DOHH2 (cell line): ENCODE measurements around the gene TAS2R13.

Experiments used
- H3F3A ChIP-seq: fragments of 200-600 bp; sonication (generic), shearing (Covaris generic); 2 replicates; pipeline ENCODE4 v1.6.0; 2016; ENCODE audit warnings: antibody characterized with exemption, mild to moderate bottlenecking; ENCODE audit not compliant: control insufficient read depth, insufficient read depth
- H3K27ac ChIP-seq: fragments of 200-600 bp; sonication (generic); 2 replicates; pipeline ENCODE4 v1.5.1; 2014; ENCODE audit warnings: low read depth, mild to moderate bottlenecking, low read length, moderate library complexity
- H3K27me3 ChIP-seq: fragments of 200-600 bp; sonication (generic); 2 replicates; pipeline ENCODE4 v1.6.1; 2014; ENCODE audit warnings: mild to moderate bottlenecking, low read length, mixed read lengths; ENCODE audit not compliant: control insufficient read depth
- H3K36me3 ChIP-seq: fragments of 200-600 bp; sonication (generic); 2 replicates; pipeline ENCODE4 v1.6.1; 2014; ENCODE audit warnings: mild to moderate bottlenecking, low read length, moderate library complexity, mixed read lengths; ENCODE audit not compliant: control insufficient read depth
- H3K4me1 ChIP-seq: fragments of 200-600 bp; sonication (generic); 2 replicates; pipeline ENCODE4 v1.6.1; 2014; ENCODE audit warnings: mild to moderate bottlenecking, low read length, mixed read lengths; ENCODE audit not compliant: control insufficient read depth
- H3K4me2 ChIP-seq: fragments of 200-600 bp; sonication (generic); 2 replicates; pipeline ENCODE4 v1.6.0; 2014; ENCODE audit warnings: mild to moderate bottlenecking, low read length, moderate library complexity
- H3K4me3 ChIP-seq: fragments of 200-600 bp; sonication (generic); 2 replicates; pipeline ENCODE4 v1.5.1; 2014; ENCODE audit warnings: mild to moderate bottlenecking, low read length, mixed read lengths
- H3K79me2 ChIP-seq: fragments of 200-600 bp; sonication (generic); 2 replicates; pipeline ENCODE4 v1.6.1; 2014; ENCODE audit warnings: mild to moderate bottlenecking, low read length, mixed read lengths; ENCODE audit not compliant: control insufficient read depth
- H3K9me2 ChIP-seq: fragments of 200-600 bp; sonication (generic); replicated peaks from 2 replicates; pipeline ENCODE4 v1.6.1; 2014; ENCODE audit warnings: mild to moderate bottlenecking, low read length, mixed read lengths; ENCODE audit not compliant: control insufficient read depth
- H3K9me3 ChIP-seq: fragments of 200-600 bp; sonication (generic); 2 replicates; pipeline ENCODE4 v1.6.1; 2014; ENCODE audit warnings: antibody characterized with exemption, low read length, mixed read lengths; ENCODE audit not compliant: control insufficient read depth, insufficient read depth
- H4K20me1 ChIP-seq: fragments of 200-600 bp; sonication (generic); 2 replicates; pipeline ENCODE4 v1.6.0; 2014; ENCODE audit warnings: low read depth, mild to moderate bottlenecking, antibody characterized with exemption, low read length, moderate library complexity; ENCODE audit not compliant: control insufficient read depth, insufficient read depth
- CTCF ChIP-seq: fragments of 200-600 bp; sonication (generic); IDR thresholded peaks from one replicate; pipeline ENCODE4 v1.5.1; 2014; ENCODE audit warnings: antibody characterized with exemption, mild to moderate bottlenecking, low read depth, low read length; ENCODE audit not compliant: poor library complexity, severe bottlenecking
- EZH2phosphoT487 ChIP-seq: fragments of 200-600 bp; sonication (generic); IDR thresholded peaks from 2 replicates; pipeline ENCODE4 v1.6.1; 2017; ENCODE audit warnings: borderline replicate concordance, mild to moderate bottlenecking, antibody characterized with exemption, low read length, moderate library complexity, mixed read lengths

TAS2R13 gene

GRCh38 chr12:10936506-10936905 is 27.1 kb upstream of the TAS2R13 start:
- H3K27ac ChIP-seq, result no peak overlapping the region
- no peaks in the 10 kb centered on the region for H3K4me1 ChIP-seq
- no peak overlapping the region for H3K4me3 ChIP-seq
- no peaks in the 10 kb centered on the region for H3K9me3 ChIP-seq
- no peak overlapping the region for H3K4me2 ChIP-seq
- no peaks in the 10 kb centered on the region for H4K20me1 ChIP-seq
- no peaks in the 10 kb centered on the region for H3F3A ChIP-seq
- no peaks in the 10 kb centered on the region for H3K9me2 ChIP-seq
- H3K79me2 ChIP-seq, result no peaks in the 10 kb centered on the region
- H3K36me3 ChIP-seq, result no peaks in the 10 kb centered on the region
- TF ChIP-seq CTCF, result no peak
- TF ChIP-seq EZH2phosphoT487, result no peak
- H3K27me3 ChIP-seq, result no peaks in the 10 kb centered on the region

- H3K4me1 ChIP-seq, result no peaks in the 10 kb centered on the region
- H3K9me3 ChIP-seq, result no peaks in the 10 kb centered on the region
- TF ChIP-seq CTCF (no peak), EZH2phosphoT487 (no peak)
- no peaks in the 10 kb centered on the region for H3K9me2 ChIP-seq
- H3F3A ChIP-seq, result no peaks in the 10 kb centered on the region
- no peaks in the 10 kb centered on the region for H3K36me3 ChIP-seq
- no peaks in the 10 kb centered on the region for H4K20me1 ChIP-seq
- H3K27me3 ChIP-seq, result no peaks in the 10 kb centered on the region
- H3K4me2 ChIP-seq, result no peak within 1 kb of the TSS
- H3K4me3 ChIP-seq, result no peak within 1 kb of the TSS
- no peaks in the 10 kb centered on the region for H3K79me2 ChIP-seq
- H3K27ac ChIP-seq, result no peak within 1 kb of the TSS
These were observed 19.5 kb upstream of the TAS2R13 start, which contains the start of gene PRH2 for GRCh38 chr12:10928746-10929286. Gene PRH2, plus strand, starts transcription at chr12:10929236. Its CDS starts 38 bp downstream, at chr12:10929274.

- Histone ChIP-seq H3F3A (no peaks in the 10 kb centered on the region), H3K4me1 (no peaks in the 10 kb centered on the region), H3K36me3 (no peaks in the 10 kb centered on the region), H3K27ac (no peak overlapping the region), H3K9me3 (no peaks in the 10 kb centered on the region), H3K4me3 (no peak overlapping the region), H3K79me2 (no peaks in the 10 kb centered on the region), H3K9me2 (no peaks in the 10 kb centered on the region), H4K20me1 (no peaks in the 10 kb centered on the region), H3K4me2 (no peak overlapping the region), H3K27me3 (no peaks in the 10 kb centered on the region)
- TF ChIP-seq EZH2phosphoT487, result no peak
- no peak for TF ChIP-seq CTCF
These were observed 16.9 kb upstream of the TAS2R13 start for GRCh38 chr12:10926269-10926668.

- no peaks in the 10 kb centered on the region for H3K79me2 ChIP-seq
- no peaks in the 10 kb centered on the region for H3K4me1 ChIP-seq
- no peaks in the 10 kb centered on the region for H3K9me3 ChIP-seq
- TF ChIP-seq CTCF, result no peak
- TF ChIP-seq EZH2phosphoT487, result no peak
- H3F3A ChIP-seq, result no peaks in the 10 kb centered on the region
- H3K27me3 ChIP-seq, result no peaks in the 10 kb centered on the region
- H4K20me1 ChIP-seq, result no peaks in the 10 kb centered on the region
- H3K9me2 ChIP-seq, result no peaks in the 10 kb centered on the region
- no peak overlapping the region for H3K4me2 ChIP-seq
- H3K36me3 ChIP-seq, result no peaks in the 10 kb centered on the region
- no peak overlapping the region for H3K27ac ChIP-seq
- H3K4me3 ChIP-seq, result no peak overlapping the region
These were observed 10.4 kb upstream of the TAS2R13 start for GRCh38 chr12:10919809-10920208.
